ENCODE data around the gene PPIF.
A peak's percentile ranks its signal among the peaks of the same experiment; 100 is the strongest.

- no peak for TF ChIP-seq ZFP30 (CRISPR knock-in tag; IDR thresholded peaks at IDR 0.05)
- TF ChIP-seq, protein P1, sequence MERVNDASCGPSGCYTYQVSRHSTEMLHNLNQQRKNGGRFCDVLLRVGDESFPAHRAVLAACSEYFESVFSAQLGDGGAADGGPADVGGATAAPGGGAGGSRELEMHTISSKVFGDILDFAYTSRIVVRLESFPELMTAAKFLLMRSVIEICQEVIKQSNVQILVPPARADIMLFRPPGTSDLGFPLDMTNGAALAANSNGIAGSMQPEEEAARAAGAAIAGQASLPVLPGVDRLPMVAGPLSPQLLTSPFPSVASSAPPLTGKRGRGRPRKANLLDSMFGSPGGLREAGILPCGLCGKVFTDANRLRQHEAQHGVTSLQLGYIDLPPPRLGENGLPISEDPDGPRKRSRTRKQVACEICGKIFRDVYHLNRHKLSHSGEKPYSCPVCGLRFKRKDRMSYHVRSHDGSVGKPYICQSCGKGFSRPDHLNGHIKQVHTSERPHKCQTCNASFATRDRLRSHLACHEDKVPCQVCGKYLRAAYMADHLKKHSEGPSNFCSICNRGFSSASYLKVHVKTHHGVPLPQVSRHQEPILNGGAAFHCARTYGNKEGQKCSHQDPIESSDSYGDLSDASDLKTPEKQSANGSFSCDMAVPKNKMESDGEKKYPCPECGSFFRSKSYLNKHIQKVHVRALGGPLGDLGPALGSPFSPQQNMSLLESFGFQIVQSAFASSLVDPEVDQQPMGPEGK (CRISPR knock-in tag; IDR thresholded peaks at IDR 0.05; ENCODE audit: borderline replicate concordance) = 0 out of 2 replicates have a peak, but pooled peaks have one; percentile 4
These were observed 30.4 kb upstream of the PPIF start for GRCh38 chr10:79316671-79317431.
